ENCODE results near the gene MAGI1.

MAGI1 gene

DNA sequence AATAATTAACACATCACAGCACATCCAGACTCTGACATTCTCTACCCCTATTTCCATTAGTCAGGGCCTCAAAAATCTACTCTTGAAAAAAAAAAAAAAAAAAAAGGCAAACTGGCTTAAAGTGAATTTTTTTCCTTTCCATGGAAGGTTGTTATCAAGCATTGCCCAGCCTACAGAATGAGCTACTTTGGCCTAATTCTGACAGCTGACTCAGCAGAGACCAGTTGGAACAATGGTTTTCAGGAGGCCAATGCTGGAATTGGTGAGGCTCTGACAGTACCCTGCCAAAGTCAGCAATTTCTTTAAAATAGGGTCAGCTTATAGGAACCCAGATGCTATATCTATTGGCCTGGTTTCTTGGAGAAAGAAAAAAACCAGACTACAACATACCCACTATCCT is 454.7 kb downstream of the MAGI1 start:
- Histone ChIP-seq H3K9ac (ENCODE audit: low read depth, low read length, poor library complexity, severe bottlenecking) (no peak overlapping the region), H3K9me2 (replicated peaks; ENCODE audit: low read depth, low read length) (no peaks in the 10 kb centered on the region), H3K79me2 (ENCODE audit: insufficient read depth, low read length) (no peaks in the 10 kb centered on the region), H3F3A (ENCODE audit: low read depth) (no peaks in the 10 kb centered on the region), H3K4me2 (ENCODE audit: low read depth, low read length, poor library complexity, severe bottlenecking) (no peak overlapping the region), H3K4me1 (ENCODE audit: insufficient read depth, low read length, poor library complexity, severe bottlenecking) (peaks cover 6% of the 10 kb centered on the region), H4K20me1 (ENCODE audit: insufficient read depth, low read length, poor library complexity, severe bottlenecking) (no peaks in the 10 kb centered on the region), H3K36me3 (ENCODE audit: insufficient read depth, low read length) (no peaks in the 10 kb centered on the region), H3K4me3 (ENCODE audit: low read length, poor library complexity, severe bottlenecking) (no peak overlapping the region), H2AFZ (ENCODE audit: low read length) (no peak overlapping the region), H3K27me3 (ENCODE audit: insufficient read depth, low read length, poor library complexity, severe bottlenecking) (no peaks in the 10 kb centered on the region), H3K9me3 (ENCODE audit: insufficient read depth, low read depth, low read length) (no peaks in the 10 kb centered on the region)
- TF ChIP-seq EZH2phosphoT487 (IDR thresholded peaks at IDR 0.05; ENCODE audit: borderline replicate concordance) = no peak
- TF ChIP-seq, protein P1, sequence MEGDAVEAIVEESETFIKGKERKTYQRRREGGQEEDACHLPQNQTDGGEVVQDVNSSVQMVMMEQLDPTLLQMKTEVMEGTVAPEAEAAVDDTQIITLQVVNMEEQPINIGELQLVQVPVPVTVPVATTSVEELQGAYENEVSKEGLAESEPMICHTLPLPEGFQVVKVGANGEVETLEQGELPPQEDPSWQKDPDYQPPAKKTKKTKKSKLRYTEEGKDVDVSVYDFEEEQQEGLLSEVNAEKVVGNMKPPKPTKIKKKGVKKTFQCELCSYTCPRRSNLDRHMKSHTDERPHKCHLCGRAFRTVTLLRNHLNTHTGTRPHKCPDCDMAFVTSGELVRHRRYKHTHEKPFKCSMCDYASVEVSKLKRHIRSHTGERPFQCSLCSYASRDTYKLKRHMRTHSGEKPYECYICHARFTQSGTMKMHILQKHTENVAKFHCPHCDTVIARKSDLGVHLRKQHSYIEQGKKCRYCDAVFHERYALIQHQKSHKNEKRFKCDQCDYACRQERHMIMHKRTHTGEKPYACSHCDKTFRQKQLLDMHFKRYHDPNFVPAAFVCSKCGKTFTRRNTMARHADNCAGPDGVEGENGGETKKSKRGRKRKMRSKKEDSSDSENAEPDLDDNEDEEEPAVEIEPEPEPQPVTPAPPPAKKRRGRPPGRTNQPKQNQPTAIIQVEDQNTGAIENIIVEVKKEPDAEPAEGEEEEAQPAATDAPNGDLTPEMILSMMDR (conservative IDR thresholded peaks at IDR 0.05; ENCODE audit: low read length) = no peak

DNA sequence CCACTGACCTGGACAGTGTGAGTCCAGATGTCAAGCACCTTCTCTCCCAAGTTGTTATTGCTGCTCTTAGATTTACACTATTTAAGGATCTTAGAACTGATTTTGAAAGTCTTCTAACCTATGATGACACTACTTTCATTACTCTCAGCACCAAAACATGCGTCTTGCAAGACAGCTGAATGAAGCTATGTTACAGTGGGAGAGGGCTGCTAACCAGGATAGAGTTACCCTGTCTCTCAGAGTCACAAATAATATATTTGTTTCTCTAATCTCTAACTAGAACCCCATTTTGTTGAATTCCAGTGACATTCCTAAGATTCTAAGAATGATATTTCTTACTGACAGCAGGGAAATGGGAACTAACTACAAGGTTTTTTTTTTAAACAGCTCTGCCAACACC is 455.5 kb downstream of the MAGI1 start:
- Histone ChIP-seq H3K9me3 (ENCODE audit: insufficient read depth, low read depth, low read length) (no peaks in the 10 kb centered on the region), H3K9me2 (replicated peaks; ENCODE audit: low read depth, low read length) (no peaks in the 10 kb centered on the region), H2AFZ (ENCODE audit: low read length) (no peak overlapping the region), H3F3A (ENCODE audit: low read depth) (no peaks in the 10 kb centered on the region), H3K27me3 (ENCODE audit: insufficient read depth, low read length, poor library complexity, severe bottlenecking) (no peaks in the 10 kb centered on the region), H3K9ac (ENCODE audit: low read depth, low read length, poor library complexity, severe bottlenecking) (no peak overlapping the region), H3K4me2 (ENCODE audit: low read depth, low read length, poor library complexity, severe bottlenecking) (no peak overlapping the region), H3K36me3 (ENCODE audit: insufficient read depth, low read length) (no peaks in the 10 kb centered on the region), H3K79me2 (ENCODE audit: insufficient read depth, low read length) (no peaks in the 10 kb centered on the region), H3K4me1 (ENCODE audit: insufficient read depth, low read length, poor library complexity, severe bottlenecking) (peaks cover 6% of the 10 kb centered on the region), H4K20me1 (ENCODE audit: insufficient read depth, low read length, poor library complexity, severe bottlenecking) (no peaks in the 10 kb centered on the region), H3K4me3 (ENCODE audit: low read length, poor library complexity, severe bottlenecking) (no peak overlapping the region)
- no peak for TF ChIP-seq EZH2phosphoT487 (IDR thresholded peaks at IDR 0.05; ENCODE audit: borderline replicate concordance)
- TF ChIP-seq, protein P1 (conservative IDR thresholded peaks at IDR 0.05; ENCODE audit: low read length) = no peak

DNA sequence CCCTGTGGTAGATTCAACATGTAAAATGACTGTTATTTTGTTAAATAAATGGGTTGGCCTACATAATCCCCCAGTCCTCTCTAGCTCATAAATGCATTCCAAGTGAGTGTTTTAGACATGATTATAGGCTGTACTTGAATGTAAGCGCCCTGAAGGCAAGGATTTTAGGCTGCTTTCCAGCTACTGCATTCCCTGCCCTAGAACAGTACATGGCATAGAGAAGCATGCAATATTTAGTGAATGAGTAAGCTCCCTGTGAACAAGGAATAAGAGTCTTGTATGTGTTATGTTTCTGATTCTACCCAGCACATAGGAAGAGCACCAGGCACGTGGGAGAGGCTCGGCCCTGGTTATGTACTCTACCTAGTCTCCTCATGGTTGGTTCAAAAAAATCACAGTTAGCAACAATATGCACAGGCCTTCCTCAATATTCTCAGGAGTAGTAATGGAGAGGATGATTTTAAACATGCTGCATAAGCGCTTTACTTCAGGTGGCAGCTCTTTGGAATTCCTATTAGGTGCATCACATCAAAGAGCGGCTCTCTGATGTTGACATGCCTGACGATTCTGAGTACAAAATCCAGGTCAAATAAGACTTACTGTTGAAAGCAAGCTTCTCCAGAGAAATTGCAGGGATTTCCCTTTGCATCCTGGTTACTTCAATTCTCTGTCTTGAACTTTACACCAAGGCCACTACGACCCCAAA is 456.6 kb downstream of the MAGI1 start:
- Histone ChIP-seq H3F3A (ENCODE audit: low read depth) (no peaks in the 10 kb centered on the region), H3K4me1 (ENCODE audit: insufficient read depth, low read length, poor library complexity, severe bottlenecking) (peaks cover 6% of the 10 kb centered on the region), H3K4me2 (ENCODE audit: low read depth, low read length, poor library complexity, severe bottlenecking) (no peak overlapping the region), H3K4me3 (ENCODE audit: low read length, poor library complexity, severe bottlenecking) (no peak overlapping the region), H3K36me3 (ENCODE audit: insufficient read depth, low read length) (no peaks in the 10 kb centered on the region), H3K9me3 (ENCODE audit: insufficient read depth, low read depth, low read length) (no peaks in the 10 kb centered on the region), H2AFZ (ENCODE audit: low read length) (no peak overlapping the region), H4K20me1 (ENCODE audit: insufficient read depth, low read length, poor library complexity, severe bottlenecking) (no peaks in the 10 kb centered on the region), H3K9ac (ENCODE audit: low read depth, low read length, poor library complexity, severe bottlenecking) (no peak overlapping the region), H3K27me3 (ENCODE audit: insufficient read depth, low read length, poor library complexity, severe bottlenecking) (no peaks in the 10 kb centered on the region), H3K79me2 (ENCODE audit: insufficient read depth, low read length) (no peaks in the 10 kb centered on the region), H3K9me2 (replicated peaks; ENCODE audit: low read depth, low read length) (no peaks in the 10 kb centered on the region)
- no peak for TF ChIP-seq EZH2phosphoT487 (IDR thresholded peaks at IDR 0.05; ENCODE audit: borderline replicate concordance)
- TF ChIP-seq, protein P1 (conservative IDR thresholded peaks at IDR 0.05; ENCODE audit: low read length) = no peak

Measured in Loucy (cell line).